ENCODE results near the gene ZNF766. TPM values are rescaled to one million over a fixed set of nuclear protein-coding genes. Genes with fewer than 3 reads are reported as not detected.
"Not testable (repeated sequence)": the region's sequence is repeated elsewhere in the genome, so short reads cannot be mapped to it uniquely, and the experiment has no call there.

Gene ZNF766
- total RNA-seq, 2 experiments from 2014 or later, result 15.8 to 17.1 TPM

DNA sequence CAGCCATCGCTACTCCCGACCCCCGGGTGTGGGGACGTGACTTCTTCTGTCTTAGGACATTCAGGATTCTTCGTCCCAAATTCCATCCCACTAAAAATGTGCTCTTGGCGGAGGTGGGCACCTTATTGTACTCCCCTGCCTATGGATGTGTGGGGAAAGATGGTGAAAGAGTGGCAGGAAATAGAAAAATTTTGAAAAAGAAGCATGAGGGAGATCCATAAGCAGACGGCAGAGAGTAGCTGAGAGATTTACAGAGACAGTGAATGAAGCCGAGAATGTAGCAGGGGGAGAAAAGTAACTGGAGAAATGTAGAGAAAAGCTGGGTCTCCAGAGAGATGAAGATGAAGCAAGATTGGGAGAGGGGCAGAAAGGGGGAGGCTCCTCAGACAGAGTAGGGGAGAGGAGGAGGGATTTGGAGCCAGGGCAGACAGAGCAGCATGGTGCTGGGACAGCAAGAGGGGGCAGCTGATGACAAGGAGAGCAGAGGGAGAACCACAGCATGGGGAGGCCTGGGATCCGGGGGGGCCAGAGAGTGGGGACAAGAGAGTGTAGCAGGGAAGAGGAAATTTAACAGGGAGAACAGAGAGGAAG, 67.5 kb downstream of the ZNF766 start:
- ChIA-PET CTCF (ENCODE audit: unreplicated experiment) (no interaction called here), POLR2A (no interaction called here)
- Histone ChIP-seq H2AFZ (ENCODE audit: low read length) (no peak overlapping the region), H3K79me2 (ENCODE audit: insufficient read depth, low read depth, low read length) (no peaks in the 10 kb centered on the region), H4K20me1 (ENCODE audit: insufficient read depth, low read length) (no peaks in the 10 kb centered on the region), H3K9me3 (ENCODE audit: low read length) (peaks cover 15% of the 10 kb centered on the region; the same call in 1 of the 2 replicates), H3K4me2 (ENCODE audit: low read length) (peak overlapping the region; percentile 25; the same call in 1 of the 2 replicates), H3K4me3 (ENCODE audit: low read depth, low read length, poor library complexity, severe bottlenecking) (peak overlapping the region; percentile 59), H3K9me2 (ENCODE audit: insufficient read depth, low read length) (no peaks in the 10 kb centered on the region), H3K4me1 (ENCODE audit: insufficient read depth, low read length, poor library complexity, severe bottlenecking) (no peaks in the 10 kb centered on the region), H3K36me3 (ENCODE audit: insufficient read depth, low read length) (no peaks in the 10 kb centered on the region), H3K27ac (ENCODE audit: low read depth, low read length, poor library complexity, severe bottlenecking) (no peak overlapping the region)
- intact Hi-C loops (cut with micrococcal nuclease; ENCODE audit: unreplicated experiment), result no loop called here
- TF ChIP-seq, protein P1, sequence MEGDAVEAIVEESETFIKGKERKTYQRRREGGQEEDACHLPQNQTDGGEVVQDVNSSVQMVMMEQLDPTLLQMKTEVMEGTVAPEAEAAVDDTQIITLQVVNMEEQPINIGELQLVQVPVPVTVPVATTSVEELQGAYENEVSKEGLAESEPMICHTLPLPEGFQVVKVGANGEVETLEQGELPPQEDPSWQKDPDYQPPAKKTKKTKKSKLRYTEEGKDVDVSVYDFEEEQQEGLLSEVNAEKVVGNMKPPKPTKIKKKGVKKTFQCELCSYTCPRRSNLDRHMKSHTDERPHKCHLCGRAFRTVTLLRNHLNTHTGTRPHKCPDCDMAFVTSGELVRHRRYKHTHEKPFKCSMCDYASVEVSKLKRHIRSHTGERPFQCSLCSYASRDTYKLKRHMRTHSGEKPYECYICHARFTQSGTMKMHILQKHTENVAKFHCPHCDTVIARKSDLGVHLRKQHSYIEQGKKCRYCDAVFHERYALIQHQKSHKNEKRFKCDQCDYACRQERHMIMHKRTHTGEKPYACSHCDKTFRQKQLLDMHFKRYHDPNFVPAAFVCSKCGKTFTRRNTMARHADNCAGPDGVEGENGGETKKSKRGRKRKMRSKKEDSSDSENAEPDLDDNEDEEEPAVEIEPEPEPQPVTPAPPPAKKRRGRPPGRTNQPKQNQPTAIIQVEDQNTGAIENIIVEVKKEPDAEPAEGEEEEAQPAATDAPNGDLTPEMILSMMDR (conservative IDR thresholded peaks at IDR 0.05; ENCODE audit: low read length), result no peak
- TF ChIP-seq EZH2phosphoT487 (IDR thresholded peaks at IDR 0.05; ENCODE audit: borderline replicate concordance, low read depth, low read length), result no peak
- DNase-seq (ENCODE audit: low spot score), result no peak
- no TSS peak for BruUV-seq (replicated peaks)

DNA sequence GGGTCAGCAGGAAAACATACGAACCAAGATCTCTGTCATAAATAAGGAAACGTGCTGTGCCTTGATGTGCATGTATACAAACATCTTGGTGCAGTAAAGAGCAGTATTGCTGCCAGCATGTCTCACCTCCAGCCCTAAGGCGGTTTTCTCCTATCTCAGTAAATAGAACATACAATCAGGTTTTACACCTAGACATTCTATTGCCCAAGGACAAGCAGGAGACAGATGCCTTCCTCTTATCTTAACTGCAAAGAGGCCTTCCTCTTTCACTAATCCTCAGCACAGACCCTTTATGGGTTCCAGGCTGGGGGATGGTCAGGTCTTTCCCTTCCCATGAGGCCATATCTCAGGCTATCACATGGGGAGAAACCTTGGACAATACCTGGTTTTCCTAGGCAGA, 69.6 kb downstream of the ZNF766 start:
- H3K4me3 ChIP-seq (ENCODE audit: low read depth, low read length, poor library complexity, severe bottlenecking); H2AFZ ChIP-seq (ENCODE audit: low read length); intact Hi-C loops (cut with micrococcal nuclease; ENCODE audit: unreplicated experiment); H3K36me3 ChIP-seq (ENCODE audit: insufficient read depth, low read length); H3K79me2 ChIP-seq (ENCODE audit: insufficient read depth, low read depth, low read length); BruUV-seq (replicated peaks); DNase-seq (ENCODE audit: low spot score); H3K4me2 ChIP-seq (ENCODE audit: low read length); POLR2A ChIA-PET; H3K9me2 ChIP-seq (ENCODE audit: insufficient read depth, low read length); H4K20me1 ChIP-seq (ENCODE audit: insufficient read depth, low read length); CTCF ChIA-PET (ENCODE audit: unreplicated experiment); H3K4me1 ChIP-seq (ENCODE audit: insufficient read depth, low read length, poor library complexity, severe bottlenecking); H3K27ac ChIP-seq (ENCODE audit: low read depth, low read length, poor library complexity, severe bottlenecking); H3K9me3 ChIP-seq (ENCODE audit: low read length): not testable (repeated sequence)

DNA sequence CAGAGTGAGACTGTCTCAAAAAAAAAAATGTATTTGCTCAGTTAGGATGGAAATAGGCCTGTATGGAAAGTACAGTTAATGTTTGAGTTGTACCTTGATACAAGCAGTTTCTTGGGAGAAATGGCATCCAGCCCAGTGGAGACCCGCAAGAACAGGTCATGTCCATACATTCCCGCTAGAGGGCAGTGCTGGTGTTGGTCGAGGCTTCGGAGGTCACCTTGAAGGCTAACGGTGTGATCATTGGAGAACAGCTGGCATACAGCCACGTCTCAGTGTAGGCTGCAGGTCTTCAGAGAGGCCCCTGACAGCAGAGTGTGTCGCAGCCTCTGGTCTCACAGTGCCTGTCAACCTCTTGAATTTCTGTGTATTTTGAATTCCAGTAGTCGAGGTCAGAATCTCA, 74.2 kb downstream of the ZNF766 start:
- Histone ChIP-seq H3K36me3 (ENCODE audit: insufficient read depth, low read length) (no peaks in the 10 kb centered on the region), H4K20me1 (ENCODE audit: insufficient read depth, low read length) (no peaks in the 10 kb centered on the region), H3K9me3 (ENCODE audit: low read length) (no peaks in the 10 kb centered on the region), H3K9me2 (ENCODE audit: insufficient read depth, low read length) (no peaks in the 10 kb centered on the region), H2AFZ (ENCODE audit: low read length) (no peak overlapping the region), H3K4me3 (ENCODE audit: low read depth, low read length, poor library complexity, severe bottlenecking) (no peak overlapping the region), H3K4me1 (ENCODE audit: insufficient read depth, low read length, poor library complexity, severe bottlenecking) (no peaks in the 10 kb centered on the region), H3K79me2 (ENCODE audit: insufficient read depth, low read depth, low read length) (no peaks in the 10 kb centered on the region), H3K4me2 (ENCODE audit: low read length) (no peak overlapping the region), H3K27ac (ENCODE audit: low read depth, low read length, poor library complexity, severe bottlenecking) (no peak overlapping the region)
- TF ChIP-seq EZH2phosphoT487 (IDR thresholded peaks at IDR 0.05; ENCODE audit: borderline replicate concordance, low read depth, low read length), result no peak
- TF ChIP-seq, protein P1 (conservative IDR thresholded peaks at IDR 0.05; ENCODE audit: low read length), result peak; percentile 83
- DNase-seq (ENCODE audit: low spot score), result peak; percentile 79
- ChIA-PET CTCF (ENCODE audit: unreplicated experiment) (no interaction called here), POLR2A (no interaction called here)
- BruUV-seq (replicated peaks), result no TSS peak
- intact Hi-C loops (cut with micrococcal nuclease; ENCODE audit: unreplicated experiment), result no loop called here
